GM12801 (cell line): ENCODE data around the gene KLHDC3.

Source experiments
- TF ChIP-seq, protein P1 (sequence below): IDR thresholded peaks from one replicate; pipeline ENCODE4 v1.5.1; 2011; ENCODE audit warnings: control low read depth; ENCODE audit not compliant: insufficient read length; ENCODE audit errors: extremely low read depth

KLHDC3 gene

DNA sequence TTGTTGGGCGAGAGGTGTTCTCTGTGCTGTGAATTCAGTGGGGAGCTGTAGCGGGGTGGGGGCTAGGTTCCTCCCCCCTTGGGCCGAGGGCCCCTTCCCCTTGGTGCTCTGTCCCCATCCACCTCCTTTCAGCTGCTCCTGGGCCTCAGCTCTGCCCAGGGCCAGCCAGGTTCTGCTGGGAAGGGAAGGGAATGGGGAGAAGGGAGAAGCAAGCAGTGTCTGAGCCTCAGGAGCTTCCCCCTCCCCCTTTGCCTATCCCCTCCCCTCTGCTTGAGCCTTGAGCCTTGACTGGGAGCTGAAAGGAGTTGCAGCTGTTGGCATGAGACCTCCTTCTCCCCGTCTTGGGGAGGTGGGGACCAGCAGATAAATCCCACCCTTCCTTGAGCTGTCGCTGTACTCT lies 6.8 kb downstream of the KLHDC3 start:
- TF ChIP-seq, protein P1, sequence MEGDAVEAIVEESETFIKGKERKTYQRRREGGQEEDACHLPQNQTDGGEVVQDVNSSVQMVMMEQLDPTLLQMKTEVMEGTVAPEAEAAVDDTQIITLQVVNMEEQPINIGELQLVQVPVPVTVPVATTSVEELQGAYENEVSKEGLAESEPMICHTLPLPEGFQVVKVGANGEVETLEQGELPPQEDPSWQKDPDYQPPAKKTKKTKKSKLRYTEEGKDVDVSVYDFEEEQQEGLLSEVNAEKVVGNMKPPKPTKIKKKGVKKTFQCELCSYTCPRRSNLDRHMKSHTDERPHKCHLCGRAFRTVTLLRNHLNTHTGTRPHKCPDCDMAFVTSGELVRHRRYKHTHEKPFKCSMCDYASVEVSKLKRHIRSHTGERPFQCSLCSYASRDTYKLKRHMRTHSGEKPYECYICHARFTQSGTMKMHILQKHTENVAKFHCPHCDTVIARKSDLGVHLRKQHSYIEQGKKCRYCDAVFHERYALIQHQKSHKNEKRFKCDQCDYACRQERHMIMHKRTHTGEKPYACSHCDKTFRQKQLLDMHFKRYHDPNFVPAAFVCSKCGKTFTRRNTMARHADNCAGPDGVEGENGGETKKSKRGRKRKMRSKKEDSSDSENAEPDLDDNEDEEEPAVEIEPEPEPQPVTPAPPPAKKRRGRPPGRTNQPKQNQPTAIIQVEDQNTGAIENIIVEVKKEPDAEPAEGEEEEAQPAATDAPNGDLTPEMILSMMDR, result no peak

- TF ChIP-seq, protein P1, result no peak
Measured at GRCh38 chr6:43021270-43022047, 7.4 kb downstream of the KLHDC3 start, which contains the start of gene RRP36. Gene RRP36, plus strand, starts transcription at chr6:43021623. Its CDS starts 32 bp downstream, at chr6:43021655.

DNA sequence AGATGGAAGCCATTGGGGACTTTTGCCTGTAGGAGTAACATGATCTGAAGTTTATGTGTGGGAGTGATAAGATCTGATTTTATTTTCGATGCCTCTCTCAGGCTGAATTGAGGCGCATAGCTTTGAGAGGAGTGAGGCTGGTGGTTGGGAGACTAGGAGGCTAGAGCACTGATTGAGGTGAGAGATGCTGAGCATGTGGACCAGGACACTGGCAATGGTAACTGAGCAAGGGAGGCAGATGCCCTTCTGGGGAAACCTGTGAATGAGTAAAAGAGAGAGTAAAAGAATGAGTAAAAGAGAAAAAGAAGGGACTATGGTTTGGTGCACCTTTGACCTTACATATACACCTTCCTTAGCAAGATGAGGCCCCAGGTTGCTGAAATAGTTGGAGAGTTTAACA lies 10.4 kb downstream of the KLHDC3 start:
- TF ChIP-seq, protein P1, result no peak

GRCh38 chr6:43026365-43026764 lies 12.3 kb downstream of the KLHDC3 start:
- TF ChIP-seq, protein P1, result no peak

- TF ChIP-seq, protein P1, result no peak
Measured at GRCh38 chr6:43029120-43029519, 15.1 kb downstream of the KLHDC3 start.

DNA sequence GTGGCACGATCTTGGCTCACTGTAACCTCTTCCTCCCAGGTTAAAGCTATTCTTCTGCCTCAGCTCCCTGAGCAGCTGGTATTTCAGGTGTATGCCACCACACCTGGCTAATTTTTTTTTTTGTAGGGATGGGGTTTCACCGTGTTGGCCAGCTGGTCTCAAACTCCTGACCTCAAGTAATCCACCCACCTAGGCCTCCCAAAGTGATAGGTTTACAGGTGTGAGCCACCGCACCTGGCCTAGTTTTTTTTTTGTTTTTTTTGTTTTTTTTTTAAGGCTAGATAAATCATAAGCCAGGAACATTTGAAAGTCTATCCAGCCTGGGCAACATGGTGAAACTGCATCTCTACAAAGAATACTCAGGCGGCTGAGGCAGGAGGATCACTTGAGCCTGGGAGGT lies 18.3 kb downstream of the KLHDC3 start:
- TF ChIP-seq, protein P1, result no peak

- TF ChIP-seq, protein P1, result no peak
Measured at GRCh38 chr6:43033496-43034189, 19.6 kb downstream of the KLHDC3 start.
